Measurements from ENCODE around the gene SELENON.

The SELENON gene

DNA sequence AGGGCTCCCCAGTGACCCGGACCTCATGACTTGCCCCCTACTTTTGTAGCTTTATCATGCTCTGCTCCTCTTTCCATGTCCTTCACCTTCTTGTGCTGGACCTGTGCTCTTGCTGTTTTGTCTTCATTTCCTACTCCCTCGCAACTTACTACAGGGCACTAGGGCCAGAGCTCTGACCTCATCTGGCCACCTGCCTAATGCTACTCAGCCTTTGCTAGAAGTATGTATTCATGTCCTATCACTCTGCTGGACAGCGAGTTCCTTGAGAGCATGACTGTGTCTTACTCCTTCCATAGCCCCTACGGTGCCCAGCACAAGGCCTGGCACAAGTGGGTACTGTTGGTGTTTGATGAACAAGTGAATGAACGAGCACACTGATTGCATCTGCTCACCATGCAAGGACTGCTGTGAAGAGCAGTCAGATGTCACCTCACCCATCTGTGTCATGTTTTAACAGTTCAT lies 21.7 kb downstream of the SELENON start:
- TF ChIP-seq, protein P1, sequence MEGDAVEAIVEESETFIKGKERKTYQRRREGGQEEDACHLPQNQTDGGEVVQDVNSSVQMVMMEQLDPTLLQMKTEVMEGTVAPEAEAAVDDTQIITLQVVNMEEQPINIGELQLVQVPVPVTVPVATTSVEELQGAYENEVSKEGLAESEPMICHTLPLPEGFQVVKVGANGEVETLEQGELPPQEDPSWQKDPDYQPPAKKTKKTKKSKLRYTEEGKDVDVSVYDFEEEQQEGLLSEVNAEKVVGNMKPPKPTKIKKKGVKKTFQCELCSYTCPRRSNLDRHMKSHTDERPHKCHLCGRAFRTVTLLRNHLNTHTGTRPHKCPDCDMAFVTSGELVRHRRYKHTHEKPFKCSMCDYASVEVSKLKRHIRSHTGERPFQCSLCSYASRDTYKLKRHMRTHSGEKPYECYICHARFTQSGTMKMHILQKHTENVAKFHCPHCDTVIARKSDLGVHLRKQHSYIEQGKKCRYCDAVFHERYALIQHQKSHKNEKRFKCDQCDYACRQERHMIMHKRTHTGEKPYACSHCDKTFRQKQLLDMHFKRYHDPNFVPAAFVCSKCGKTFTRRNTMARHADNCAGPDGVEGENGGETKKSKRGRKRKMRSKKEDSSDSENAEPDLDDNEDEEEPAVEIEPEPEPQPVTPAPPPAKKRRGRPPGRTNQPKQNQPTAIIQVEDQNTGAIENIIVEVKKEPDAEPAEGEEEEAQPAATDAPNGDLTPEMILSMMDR (IDR thresholded peaks at IDR 0.05; ENCODE audit: control extremely low read depth, extremely low read depth, low read depth, missing control alignments) = no peak
- ChIA-PET POLR2A (interaction anchor here (0.6 kb wide), 1 partner anchor 178 kb away, joined by 5 read pairs; no protein-coding TSS in a partner anchor), CTCF (interaction anchor here (0.8 to 6.0 kb wide), 8 partner anchors 9 to 83 kb away, joined by 3 to 26 read pairs (median 5); no protein-coding TSS in a partner anchor)
- DNase-seq (ENCODE audit: extremely low spot score) = no peak

DNA sequence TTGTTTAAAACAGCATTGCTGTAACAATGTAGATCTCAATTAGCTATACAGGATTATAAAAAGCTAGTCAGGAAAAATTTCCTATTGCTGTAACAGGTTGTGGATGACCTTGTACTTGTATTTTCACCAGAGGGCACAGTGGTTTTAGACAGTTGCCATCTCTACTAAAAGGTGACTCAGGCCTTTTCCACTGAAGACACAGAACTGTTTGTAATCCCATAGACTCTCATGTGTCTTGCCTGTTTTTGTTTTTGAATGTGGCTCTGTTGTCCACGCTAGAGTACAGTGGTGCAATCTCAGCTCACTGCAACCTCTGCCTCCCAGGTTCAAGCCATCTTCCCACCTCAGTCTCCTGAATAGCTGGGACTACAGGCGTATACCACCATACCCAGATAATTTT lies 25.6 kb downstream of the SELENON start:
- POLR2A ChIA-PET = no interaction called here
- CTCF ChIA-PET = interaction anchor here (2.6 kb wide), 1 partner anchor 70 kb away, joined by 5 read pairs; no protein-coding TSS in a partner anchor
- TF ChIP-seq, protein P1 (IDR thresholded peaks at IDR 0.05; ENCODE audit: control extremely low read depth, extremely low read depth, low read depth, missing control alignments) = no peak
- DNase-seq (ENCODE audit: extremely low spot score) = no peak

DNA sequence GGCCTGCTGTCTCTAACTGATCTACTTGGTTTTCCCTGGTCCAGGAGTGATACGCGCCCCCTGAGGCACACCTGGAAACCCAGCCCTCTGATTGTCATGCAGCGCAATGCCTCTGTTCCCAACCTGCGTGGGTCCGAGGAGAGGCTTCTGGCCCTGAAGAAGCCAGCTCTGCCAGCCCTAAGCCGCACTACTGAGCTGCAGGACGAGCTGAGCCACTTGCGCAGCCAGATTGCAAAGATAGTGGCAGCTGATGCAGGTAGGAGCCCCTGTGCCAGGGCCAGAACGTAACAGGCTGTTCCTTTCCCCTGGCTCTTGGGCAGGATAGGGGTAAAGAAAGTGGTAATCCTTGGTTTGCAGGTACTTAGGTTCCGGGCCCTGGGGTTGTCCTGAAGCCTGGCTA lies 26.6 kb downstream of the SELENON start:
- TF ChIP-seq, protein P1 (IDR thresholded peaks at IDR 0.05; ENCODE audit: control extremely low read depth, extremely low read depth, low read depth, missing control alignments) = no peak
- CTCF ChIA-PET = interaction anchor here (1.7 kb wide), 1 partner anchor 10 kb away, joined by 3 read pairs; no protein-coding TSS in a partner anchor
- POLR2A ChIA-PET = no interaction called here
- no peak for DNase-seq (ENCODE audit: extremely low spot score)

DNA sequence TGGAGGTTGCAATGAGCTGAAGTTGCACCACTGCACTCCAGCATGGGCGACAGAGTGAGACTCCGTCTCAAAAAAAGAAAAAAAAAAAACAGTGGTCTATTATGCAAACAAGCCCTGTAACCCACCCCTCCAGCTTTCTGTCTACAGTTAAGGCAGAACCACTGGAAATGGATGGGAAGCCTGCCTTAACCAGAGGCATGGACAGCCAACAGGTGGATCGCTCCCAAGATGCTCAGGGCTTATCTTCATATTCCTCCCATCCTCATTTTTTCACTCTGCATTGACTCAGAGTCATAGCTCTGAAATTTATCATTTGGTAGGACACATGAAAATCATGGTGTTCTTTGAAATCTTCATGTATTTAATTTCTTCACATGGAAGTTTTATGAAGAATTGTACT lies 28.5 kb downstream of the SELENON start:
- ChIA-PET CTCF (interaction anchor here (2.1 to 3.2 kb wide), 3 partner anchors 14 to 67 kb away, joined by 8 to 9 read pairs (median 9); no protein-coding TSS in a partner anchor), POLR2A (no interaction called here)
- TF ChIP-seq, protein P1 (IDR thresholded peaks at IDR 0.05; ENCODE audit: control extremely low read depth, extremely low read depth, low read depth, missing control alignments) = no peak
- DNase-seq (ENCODE audit: extremely low spot score) = no peak

DNA sequence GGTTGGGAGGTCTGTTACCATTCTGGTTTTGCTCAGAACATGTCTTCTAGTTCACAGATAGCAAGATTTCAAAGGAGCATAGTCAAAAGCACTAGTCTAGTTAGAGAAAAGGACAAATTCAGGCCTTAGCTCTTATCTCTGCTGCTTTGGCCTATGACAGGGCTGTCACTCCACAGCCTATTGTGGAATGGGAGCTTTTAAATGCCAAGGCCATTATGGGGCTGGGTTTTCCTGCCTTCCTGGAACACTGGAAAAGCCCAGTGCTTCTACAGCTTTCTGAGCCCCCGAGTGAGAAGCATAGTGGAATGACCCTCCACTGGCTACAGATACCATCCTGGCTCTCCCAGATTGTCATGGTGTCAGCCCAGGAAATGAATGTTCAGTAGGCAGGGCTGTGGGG lies 29.1 kb downstream of the SELENON start:
- TF ChIP-seq, protein P1 (IDR thresholded peaks at IDR 0.05; ENCODE audit: control extremely low read depth, extremely low read depth, low read depth, missing control alignments) = no peak
- ChIA-PET CTCF (interaction anchor here (2.1 to 3.2 kb wide), 3 partner anchors 15 to 66 kb away, joined by 8 to 9 read pairs (median 9); no protein-coding TSS in a partner anchor), POLR2A (no interaction called here)

DNA sequence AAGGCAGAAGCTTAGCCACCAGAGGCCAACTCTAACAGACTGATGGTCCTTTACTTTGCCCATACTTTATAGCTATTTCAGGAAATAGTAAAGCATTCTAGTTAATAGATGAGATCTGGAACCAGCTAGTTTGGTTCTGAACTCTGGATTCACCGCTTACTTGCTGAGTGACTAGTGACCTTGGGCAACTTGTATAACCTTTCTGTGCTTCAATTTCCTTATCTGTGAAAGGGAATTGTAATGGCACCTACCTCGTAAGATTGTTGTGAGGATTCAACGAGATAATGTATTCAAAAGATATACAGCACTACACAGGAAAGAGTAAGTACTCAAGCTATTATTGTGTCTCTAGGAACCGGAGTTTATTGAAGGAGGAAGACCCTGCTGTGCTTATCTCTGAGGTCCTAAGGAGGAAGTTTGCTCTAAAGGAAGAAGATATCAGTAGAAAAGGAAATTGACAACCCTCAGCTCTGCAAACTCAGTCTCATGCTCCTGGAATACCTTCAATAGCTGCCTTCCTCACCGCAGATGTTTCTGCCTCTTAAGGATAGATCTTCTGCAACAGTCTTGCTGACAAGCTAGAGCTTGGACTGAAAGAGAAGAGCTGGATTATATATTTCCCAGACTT lies 31.7 kb downstream of the SELENON start:
- TF ChIP-seq, protein P1 (IDR thresholded peaks at IDR 0.05; ENCODE audit: control extremely low read depth, extremely low read depth, low read depth, missing control alignments) = no peak
- ChIA-PET POLR2A (interaction anchor here (0.5 kb wide), 1 partner anchor 471 kb away, joined by 3 read pairs; no protein-coding TSS in a partner anchor), CTCF (interaction anchor here (0.8 to 1.9 kb wide), 5 partner anchors 10 to 166 kb away, joined by 3 to 7 read pairs (median 4); partner anchors contain the start of genes MTFR1L and PAFAH2)
- DNase-seq (ENCODE audit: extremely low spot score) = no peak

More for the DNA sequence above, 29.1 kb downstream of the SELENON start:
- DNase-seq (ENCODE audit: extremely low spot score) = no peak

All from GM10248 (cell line).